NCI-H2196 treated with DMSO at 0.1 percent for 48 hours (cell line): Measurements from ENCODE around the gene MS4A10.

Experiments
- DNase-seq: peaks from one replicate; lab custom pipeline; 2025; ENCODE audit not compliant: unreplicated experiment; lab: John Stamatoyannopoulos, UW

MS4A10 gene

DNA sequence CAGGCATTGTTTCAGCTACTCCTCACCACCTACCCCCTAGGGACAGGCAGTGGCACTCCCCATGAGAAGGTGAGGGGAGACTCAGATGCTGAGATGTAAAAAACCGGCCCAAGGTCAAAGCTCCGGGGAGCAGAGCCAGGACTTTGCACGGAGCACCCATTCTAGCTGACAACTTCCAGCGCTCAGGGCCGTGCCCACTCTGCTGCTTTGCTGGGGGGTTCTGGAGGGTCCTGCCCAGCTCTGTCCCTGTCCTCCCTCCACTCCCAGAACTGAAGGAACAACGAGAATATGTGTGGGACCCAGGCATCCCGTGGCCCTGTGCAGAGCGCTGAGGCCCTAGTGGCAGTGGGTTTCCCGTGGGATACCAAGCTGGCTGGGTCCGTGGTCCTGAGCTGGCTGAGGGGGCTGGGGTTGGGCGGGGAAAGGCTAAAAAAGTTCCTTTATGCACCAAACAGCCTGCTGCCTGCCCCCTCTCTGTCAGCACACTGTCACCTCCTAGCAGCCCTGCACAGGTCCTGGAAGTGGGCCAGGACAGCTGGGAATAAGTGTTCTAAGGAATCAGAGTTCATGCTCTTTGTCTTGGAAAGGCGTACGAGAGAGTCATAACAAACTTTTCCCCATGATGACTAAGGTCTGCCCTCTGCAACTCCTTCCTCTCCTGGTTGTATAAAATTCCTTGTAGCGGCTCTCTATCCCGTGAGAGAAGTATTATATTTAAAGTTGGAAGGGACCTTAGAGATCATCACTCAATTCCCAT, 1.9 kb downstream of the MS4A10 start:
- no peak for DNase-seq

DNA sequence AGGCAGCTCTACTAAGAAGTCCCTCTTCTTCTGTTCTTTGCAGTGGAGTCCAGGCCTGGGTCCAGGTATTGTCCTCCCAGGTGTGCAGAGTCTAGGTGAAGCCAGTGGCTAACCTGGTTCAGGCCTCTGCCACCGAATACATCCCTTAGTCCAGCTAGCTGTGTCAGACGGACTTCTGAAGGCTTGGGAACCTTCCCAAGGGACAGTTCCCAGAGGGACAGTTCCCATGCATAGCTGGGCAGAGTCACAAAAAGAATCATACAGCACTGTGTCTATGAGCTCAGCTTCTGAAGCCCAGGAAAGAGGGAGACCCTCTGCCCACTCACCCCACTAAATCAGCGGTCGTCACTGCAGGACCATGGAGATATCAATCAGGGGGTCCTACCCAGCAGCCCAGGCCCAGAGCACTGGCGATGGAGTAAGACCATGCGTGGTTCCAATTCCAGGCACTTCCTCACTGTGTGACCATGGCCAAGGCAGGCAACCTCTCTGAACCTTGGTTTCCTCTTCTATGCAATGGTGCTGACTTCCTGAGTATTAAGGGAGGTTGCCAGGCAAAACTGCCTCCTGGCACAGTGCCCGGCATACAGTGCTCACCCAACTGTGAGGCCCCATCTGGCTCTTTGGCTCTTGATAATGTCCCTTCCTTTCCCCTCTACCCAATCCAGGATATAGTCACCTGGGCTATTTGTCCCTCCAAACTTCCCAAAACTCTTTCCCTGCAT, 3.4 kb downstream of the MS4A10 start:
- DNase-seq, result no peak

DNA sequence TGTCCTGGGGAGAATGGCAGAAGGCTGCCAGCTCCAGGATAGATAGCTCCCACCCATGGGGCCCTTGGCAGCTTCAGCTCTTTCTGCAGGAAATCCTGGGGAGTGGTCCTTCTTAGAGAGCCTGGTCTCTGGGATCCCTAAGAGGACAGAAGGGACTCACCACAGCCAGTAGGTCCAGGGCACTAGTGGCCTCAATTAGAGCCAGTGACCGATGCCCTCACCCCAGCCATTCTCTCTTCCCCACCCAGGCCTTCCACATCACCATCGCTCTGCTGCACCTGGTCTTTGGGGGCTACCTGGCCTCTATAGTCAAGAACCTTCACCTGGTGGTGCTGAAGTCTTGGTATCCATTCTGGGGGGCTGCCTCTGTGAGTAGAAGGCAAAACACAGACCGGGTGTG, 5.6 kb downstream of the MS4A10 start:
- no peak for DNase-seq

DNA sequence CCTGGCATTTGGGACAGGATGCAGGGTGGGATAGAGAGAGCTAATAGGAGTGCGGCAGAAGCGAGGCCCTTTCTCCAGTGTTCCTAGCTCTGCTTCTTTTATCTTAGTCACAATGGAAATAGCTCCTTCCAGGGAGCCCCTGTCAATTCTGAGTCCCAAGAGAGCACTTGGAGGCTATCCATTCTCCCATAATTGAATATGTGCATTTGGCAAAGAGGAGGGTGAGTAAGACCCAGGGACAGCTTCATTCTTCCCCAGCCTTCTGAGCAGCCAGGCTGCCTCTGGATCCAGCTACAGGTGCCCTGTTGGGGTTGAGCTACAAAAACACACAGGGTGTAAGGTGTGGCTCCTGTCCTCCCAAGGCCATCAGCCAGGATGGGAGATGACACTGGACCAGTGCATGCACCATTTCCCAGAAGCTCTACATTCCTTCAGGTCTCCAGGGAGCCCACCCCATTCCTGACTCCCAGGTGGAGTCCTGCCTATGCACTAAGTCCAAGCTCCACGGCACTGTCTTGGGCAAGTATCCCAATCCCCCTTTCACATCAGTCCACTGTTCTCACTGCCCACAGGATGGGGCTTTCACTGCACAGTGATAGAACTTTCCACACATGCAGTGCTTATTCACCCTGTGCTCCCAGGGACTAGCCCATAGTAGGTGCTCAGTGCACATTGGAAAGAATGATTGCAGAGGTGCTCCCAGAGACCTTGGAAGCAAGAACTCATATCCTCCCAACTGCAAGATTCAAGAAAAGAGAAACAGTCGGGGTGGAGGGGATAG, 6.2 kb downstream of the MS4A10 start:
- no peak for DNase-seq

DNA sequence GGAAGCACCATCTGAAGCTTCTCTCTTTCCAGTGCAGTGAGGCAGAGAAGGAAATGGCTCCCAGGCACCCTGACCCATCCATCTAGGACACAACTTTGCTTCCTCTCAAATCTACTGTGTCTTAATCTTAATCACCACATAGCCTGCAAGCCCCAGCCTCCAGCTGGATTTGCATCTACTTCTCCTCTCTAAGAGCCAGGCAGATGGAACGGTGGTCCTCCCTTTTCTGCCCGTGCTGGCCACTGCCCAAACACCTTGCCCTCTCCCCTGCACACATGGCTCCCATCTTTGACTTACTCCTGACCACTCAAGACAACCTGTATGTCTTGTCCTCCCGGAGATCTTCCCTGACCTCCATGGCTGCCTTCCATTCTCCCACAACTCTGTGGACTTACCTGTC, 7.4 kb downstream of the MS4A10 start:
- DNase-seq, result no peak

DNA sequence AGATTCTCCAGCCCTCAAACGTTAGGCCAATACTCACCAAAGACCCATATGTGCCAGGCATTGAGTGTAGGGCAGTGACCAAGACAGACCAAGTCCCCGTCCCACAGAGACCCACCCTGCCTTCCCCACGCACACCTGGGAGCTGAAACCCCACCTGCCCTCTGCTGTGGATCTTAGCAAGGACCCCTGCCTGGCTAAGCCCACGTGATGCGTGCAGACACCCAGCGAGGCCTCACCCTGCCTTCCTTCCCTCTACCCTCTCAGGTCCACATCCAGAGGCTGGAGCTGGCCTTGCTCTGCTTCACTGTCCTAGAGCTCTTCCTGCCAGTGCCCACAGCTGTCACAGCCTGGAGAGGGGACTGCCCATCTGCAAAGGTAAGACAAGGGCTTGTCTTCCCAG, 10.2 kb downstream of the MS4A10 start:
- DNase-seq, result no peak

DNA sequence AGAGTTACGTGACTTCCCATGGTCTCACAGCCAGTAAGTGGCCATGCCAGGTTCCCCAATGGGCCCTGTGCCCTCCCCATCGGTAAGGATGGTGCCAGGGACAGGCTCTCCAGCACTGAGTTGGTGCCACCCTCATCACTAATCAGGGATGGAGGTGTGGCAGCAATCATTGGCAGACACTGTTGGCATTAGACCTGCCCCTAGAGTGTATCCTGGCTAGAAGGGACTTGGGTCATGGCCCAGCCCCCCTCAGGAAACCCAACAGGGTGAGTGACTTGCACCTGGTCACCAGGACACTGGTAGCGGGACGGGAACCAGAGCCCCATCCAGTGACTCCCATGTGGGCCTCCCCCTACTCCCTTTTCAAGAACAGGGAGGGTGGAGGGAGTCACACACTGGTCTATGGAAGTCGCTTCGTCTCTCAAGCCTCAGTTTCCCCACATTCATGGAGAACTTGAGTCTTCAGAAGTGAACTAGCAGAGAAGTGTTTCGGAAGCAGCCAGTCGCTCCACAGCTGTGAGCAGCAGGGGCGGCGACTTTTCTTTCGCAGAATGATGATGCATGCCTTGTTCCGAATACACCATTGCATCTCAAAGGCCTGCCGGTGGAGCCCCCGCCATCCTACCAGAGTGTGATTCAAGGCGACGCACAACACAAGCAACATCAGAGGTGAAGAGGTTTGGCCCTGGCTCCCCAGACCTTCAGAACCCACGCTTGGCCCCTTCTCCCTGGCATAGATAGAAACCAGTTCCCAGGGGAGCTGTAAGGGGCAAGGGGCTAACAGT, 12.9 kb downstream of the MS4A10 start:
- no peak for DNase-seq

DNA sequence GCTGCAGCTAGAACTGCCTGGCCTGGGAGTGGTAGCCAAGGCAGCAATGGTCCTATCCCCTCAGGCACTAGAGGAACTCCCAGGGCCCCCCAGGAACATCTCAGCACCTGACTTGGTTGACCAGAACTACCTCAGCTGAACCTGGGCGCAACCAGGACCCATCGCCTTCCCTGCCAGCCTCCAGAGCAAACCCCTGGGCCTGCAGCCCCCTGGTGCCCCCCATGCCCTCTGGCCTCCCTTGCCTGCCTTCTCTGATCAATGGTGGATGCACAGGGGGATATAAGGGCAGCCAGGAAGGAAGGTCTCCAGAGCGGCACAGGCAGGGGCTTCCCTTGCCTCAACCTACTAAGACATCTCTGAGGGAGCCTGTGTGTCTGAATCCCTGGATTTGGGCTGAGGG, 13.5 kb downstream of the MS4A10 start:
- no peak for DNase-seq

DNA sequence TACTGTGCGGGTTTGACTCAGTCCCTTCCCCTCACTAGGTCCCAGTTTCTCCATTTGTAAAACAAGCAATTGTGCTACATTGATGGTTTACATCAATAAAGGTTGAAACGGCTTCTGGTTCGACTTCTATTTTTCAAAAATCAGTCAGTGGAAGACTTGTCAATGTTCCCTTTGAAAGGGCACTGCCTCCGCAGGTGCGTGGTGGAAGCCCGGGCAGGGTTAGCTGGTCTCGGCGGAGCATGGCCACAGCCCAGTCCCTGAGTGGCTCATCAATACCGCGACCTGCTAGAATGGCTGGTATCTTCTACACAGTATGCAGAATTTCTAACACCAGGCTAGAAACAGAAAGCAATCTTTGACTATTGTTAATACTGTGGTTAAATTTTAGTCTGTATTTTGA, 16.1 kb downstream of the MS4A10 start:
- DNase-seq, result no peak

DNA sequence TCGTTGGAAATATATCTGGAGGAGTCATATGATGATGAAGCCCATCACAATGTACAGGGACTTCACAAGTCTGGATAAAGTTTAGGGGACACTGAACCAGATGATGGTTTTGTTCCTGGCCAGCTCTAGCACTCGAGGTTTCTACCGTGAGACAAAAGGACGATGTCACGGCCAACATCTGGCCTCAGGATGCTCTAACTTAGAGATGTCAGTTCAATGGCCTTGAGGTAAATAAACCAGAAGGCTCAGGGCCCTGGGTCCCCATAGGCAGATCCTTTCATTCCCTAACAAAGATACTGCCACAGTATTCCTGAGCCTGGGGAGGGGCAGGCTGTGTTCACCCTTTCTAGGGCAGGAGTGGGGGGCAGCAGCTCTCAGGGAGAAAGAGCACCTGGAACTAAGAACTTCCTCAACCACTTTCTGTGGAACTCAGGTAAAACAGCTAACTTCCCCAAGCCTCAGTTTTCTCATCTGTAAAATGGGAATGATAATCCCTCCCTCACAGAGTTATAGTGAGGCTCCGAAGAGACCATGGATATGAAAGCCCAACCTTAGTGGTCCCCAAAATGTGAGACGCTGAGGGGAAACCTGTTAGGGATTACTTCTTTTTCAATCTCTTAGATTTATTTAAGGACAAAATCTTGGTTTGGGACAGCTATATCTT, 18.3 kb downstream of the MS4A10 start:
- DNase-seq, result no peak

DNA sequence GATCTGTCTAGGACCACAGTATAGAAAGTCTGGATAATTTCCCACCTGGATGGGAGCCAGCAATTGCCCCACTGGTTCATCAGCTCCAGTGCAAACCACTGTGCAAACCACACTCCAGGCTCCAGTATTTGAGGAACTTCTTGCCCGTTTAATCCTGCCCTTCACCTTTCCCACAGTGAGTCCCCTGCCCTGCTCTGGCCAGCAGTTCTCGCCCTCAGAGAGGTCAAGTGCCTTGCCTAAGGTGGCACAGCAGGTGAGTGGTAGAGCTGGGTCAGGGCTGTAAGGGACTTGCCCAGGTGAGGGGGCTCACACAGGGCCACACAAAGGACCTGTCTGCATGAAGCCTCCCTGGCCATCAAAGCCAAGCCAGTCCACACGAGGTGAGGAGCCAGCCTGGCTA, 24.1 kb downstream of the MS4A10 start:
- DNase-seq, result no peak

DNA sequence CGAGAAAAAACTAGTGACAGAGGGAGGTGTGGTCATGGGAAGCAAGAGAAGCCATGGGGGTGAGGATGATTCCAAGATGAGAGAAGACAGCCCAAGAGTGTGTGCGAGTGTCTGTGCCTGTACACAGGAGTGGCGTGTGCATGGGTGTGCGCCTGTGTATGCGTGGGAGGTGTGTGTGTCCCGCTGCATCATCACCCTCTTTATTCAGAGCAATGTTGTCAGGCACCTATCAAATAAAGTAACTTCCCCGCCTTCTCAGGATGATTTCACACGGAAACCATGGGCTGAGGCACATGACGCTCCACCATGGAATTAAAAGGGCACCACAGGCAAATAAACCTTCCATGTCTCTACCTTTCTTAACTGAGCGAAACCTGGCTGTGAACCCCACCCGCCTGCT, 24.6 kb downstream of the MS4A10 start:
- no peak for DNase-seq

DNA sequence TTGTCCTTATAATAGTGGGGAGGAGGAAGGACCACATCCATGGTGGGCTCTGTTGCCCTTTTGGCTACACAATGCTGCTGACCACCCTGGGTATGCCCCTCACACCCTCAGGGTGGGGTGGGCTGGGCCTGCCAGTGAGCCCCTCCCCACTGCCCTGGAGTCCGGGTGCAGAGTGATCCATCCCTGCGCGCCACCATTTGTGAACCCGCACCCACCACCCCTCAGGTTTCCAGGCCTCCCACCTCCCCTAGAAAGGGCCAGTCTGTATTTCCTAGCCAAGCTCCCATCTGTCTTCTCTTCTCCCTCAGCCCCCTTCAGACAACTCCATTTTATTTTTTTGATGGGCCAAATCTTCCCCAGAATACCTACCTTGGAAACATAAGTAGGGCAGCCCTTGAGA, 25.0 kb downstream of the MS4A10 start:
- DNase-seq, result no peak

DNA sequence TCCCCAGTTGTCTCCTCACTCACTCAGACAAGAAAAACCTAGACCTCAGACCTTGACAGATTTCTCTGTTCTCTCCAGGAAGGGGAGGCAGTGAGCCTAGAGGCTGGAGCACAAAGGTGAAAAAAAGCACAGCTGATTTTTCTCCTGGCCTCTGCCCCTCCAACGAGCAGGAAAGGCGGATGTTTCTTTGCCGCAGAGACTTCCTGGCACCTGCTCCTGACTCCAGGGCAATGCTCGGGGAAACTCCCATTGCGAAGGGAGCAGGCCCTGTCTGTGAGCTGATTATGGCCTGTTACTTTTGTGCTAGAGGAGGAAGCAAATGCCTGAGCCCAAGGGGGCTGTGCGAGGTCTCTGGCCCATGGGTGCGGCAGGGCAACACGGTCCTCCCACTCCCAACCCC, 25.4 kb downstream of the MS4A10 start:
- no peak for DNase-seq

DNA sequence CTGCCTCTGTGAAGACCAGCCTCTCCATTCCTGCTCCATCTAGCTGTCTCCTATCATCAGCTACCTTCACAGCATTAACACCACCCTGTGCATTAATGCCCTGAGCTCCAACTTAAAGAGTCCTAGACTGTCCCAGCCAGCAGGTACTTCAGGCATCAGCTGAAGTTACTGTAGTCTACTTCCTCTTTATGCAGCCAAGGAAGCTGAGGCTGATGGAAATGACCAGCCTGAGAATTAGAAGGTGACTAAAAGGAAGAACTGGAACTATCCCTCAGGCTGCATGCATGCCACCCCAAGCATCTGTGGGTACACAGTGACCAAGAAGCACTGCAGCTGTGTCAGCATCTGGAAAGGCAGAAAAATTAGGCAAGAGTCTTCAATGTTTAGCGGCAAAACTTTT, 28.2 kb downstream of the MS4A10 start:
- no peak for DNase-seq

DNA sequence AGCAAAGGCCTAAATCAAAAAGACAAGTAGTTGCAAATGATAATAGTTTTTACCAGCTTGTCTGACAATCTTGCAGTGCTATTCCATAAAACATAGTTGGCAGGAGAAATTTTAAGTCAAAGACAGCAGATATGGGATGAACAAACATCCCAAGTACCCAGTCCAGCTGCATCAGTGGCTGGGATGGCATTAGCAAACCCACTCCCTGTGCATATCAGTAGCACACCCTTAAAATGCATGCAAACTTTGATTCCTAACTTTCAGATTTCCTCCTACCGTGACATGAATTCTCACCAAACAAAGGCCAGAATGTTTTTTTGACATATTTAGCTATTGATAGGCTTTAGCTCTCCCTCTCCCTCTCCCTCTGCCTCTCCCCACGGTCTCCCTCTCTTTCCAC, 29.0 kb downstream of the MS4A10 start:
- no peak for DNase-seq

DNA sequence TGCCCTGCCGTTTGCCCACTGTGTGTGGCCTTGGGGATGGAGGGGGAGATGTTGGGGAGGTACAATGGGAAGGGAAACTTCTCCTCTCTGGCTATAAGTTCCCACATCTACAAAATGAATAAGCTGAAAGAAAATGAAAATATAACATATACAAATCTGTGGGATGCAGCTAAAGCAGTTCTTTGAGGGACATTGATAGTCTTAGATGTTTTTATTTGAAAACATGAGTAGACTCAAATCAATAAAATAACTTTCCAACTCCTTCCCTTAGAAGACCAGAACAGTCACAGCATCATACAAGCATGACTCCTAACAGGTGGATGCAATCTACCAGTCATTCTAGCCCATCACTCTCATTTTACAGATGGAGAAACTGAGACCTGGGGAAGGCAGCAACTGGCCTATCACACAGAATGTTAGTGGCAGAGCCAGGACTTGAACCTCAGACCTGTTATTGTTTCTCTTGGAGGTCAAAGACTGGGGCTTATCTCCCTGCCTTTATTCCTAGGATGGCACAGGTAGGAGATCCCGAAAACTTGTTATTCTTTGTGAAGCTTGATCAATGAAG, 31.5 kb downstream of the MS4A10 start:
- DNase-seq, result no peak

DNA sequence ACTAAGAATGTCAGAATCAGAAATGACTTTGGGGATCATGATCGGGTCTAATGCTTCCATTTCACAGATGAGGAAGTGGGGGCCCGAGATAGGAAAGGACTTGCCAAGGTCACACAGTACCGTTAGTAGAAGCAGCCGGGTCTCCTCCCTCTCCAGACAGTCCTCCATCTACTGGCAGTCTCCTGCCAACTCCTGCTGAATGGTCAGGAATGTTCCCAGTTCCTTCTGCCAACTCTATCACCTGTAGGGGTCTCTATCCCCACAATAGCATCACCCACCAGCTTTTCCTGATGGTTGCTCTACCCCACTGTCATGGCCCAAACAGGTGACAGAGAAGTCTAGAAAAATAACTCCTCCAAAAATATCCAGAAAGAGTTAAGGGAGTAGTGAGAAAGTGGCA, 32.9 kb downstream of the MS4A10 start:
- DNase-seq, result no peak

DNA sequence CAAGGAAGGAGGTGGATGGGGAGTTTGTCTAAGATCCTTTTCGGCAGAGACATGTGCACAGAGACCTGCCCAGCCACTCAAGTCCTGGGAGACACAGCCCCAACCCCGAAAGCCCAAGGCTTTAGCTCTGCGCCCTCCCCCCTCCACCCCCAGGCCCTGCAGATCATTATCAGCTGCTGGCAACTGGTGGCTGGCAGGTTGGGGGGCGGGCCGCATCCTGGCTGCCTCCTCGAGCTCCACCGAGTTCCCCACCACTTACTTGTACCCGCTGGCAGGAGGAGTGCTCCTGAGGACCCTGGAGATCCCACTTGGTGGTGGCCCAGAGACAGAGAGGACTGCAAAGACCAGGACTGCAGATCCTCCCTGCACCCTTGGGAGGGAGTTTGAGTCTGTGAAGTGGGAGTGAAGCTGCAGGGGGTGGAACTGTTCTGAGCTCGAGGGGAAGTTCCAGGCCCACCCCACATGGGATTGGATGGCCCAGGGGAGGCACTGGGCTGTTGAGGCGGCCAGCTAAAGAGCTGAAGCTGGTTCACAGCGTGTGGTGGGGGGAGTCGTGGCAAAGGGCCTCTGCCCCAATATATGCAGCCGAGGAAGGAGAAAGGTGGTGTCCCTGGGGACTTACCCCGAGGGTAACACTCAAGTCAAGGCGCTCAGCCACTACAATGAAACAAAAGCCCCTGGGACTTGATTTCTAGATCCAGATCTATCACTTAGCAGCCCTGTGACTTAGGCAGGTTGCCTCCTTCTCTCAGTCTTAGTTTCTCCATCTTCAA, 36.9 kb downstream of the MS4A10 start:
- DNase-seq, result no peak
